Heart left ventricle (tissue), 13 donors: ENCODE data around the gene TMEM50A.

Experiments used
- POLR2A ChIP-seq, 2 donors: fragments of 450-650 bp; IDR thresholded peaks; one replicate each; pipeline ENCODE4 v1.6.1; 2017; ENCODE audit warnings: antibody characterized with exemption in 2 of 2, mild to moderate bottlenecking in 2 of 2, moderate library complexity in 2 of 2
- TF ChIP-seq, protein P1 (sequence below), 12 donors: fragments of 200-600 bp; sonication (generic) in 4 of 12; IDR thresholded peaks; one replicate each; pipeline versions ENCODE4 v1.5.0 to v1.8.0; 2018 to 2022; ENCODE audit warnings: antibody characterized with exemption in 12 of 12, mild to moderate bottlenecking in 5 of 12
- donor health status: ischemic (EF 13 %, LVEDD 7.1; RV severe dilation, severe dysfunction).
- donor health status: DM: no; HTN: yes; CAD: no.
- donor health status: DM: no; HTN: no; CAD: no.
- donor health status: ischemic (EF 25% LVEDD 6.9; RV normal size, moderate dysfunction).
- donor health status: ischemic (EF 25% LVEDD 5.7; RV mildly dilated, moderate dysfunction).
- donor health status: ischemic (EF 35%, LVEDD 5.7; RV mildly dilated, moderate dysfunction).
- donor health status: nonischemic (EF 11% LVEDD 7.7; RV severe dilation, severe dysfunction).
- donor health status: DM: yes; HTN: yes; CAD: no.
- donor health status: PGD.
- donor health status: ischemic (EF 29% LVEDD 5.4; RV normal size, mild dysfunction).
- donor health status: nonischemic (EF 23%, LVEDD 6.1; RV moderate dilation, normal function).

DNA sequence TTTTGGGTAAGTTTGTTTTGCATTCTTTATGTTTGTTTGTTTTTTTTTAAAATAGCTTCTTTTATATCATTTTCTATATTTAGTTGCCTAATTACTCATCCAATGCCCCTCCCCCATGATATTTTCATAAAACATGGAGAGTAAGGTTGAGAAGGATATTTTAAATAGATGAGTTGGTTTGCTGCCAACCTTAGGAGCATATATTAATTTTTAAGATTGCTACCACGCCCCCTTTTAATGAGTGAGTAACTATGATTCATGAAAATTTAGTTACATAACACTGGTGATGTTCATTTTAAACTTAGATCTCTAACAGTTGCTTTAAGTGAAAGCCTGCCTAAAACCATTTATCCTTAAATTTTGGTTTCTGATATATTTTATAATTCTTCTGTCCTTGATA, 18.7 kb downstream of the TMEM50A start:
- TF ChIP-seq, protein P1, sequence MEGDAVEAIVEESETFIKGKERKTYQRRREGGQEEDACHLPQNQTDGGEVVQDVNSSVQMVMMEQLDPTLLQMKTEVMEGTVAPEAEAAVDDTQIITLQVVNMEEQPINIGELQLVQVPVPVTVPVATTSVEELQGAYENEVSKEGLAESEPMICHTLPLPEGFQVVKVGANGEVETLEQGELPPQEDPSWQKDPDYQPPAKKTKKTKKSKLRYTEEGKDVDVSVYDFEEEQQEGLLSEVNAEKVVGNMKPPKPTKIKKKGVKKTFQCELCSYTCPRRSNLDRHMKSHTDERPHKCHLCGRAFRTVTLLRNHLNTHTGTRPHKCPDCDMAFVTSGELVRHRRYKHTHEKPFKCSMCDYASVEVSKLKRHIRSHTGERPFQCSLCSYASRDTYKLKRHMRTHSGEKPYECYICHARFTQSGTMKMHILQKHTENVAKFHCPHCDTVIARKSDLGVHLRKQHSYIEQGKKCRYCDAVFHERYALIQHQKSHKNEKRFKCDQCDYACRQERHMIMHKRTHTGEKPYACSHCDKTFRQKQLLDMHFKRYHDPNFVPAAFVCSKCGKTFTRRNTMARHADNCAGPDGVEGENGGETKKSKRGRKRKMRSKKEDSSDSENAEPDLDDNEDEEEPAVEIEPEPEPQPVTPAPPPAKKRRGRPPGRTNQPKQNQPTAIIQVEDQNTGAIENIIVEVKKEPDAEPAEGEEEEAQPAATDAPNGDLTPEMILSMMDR (IDR thresholded peaks at IDR 0.05) = no peak
- no peak for TF ChIP-seq POLR2A (IDR thresholded peaks at IDR 0.05)
